ENCODE data around the gene SPHK1.
A peak's percentile ranks its signal among the peaks of the same experiment; 100 is the strongest.

Gene SPHK1

GRCh38 chr17:76363107-76363842 is 21.1 kb upstream of the SPHK1 start:
- DNase-seq (ENCODE audit: low spot score): no peak

DNA sequence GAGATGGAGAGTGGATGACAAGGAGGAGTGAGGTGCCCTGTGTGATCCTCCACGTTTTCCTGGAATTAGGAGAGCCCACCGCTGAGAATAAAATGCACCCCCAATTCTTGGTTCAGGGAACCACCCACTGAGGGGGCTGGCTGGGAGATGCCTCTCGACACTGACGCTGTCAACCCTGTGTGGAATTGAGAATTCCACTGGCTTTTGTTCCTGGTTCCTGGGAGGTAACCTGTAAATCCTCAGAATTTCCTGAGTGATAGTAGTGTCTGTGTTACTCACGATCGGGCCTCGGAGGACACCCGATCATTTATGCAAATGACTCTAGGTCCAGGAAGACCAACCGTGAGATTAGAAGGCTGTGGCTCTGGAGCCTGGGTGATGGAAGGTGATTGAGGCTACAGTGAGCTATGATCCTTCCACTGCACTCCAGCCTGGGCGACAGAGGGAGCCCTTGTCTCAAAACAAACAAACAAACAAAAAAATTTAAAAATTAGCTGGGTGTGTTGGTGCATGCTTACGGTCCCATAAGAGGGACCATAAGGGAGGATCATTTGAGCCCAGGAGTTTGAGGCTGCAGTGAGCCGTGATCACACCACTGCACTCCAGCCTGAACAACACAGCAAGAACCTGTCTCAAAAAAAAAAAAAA is 19.0 kb upstream of the SPHK1 start:
- no peak for DNase-seq (ENCODE audit: low spot score)

GRCh38 chr17:76366247-76366646 is 18.2 kb upstream of the SPHK1 start:
- DNase-seq (ENCODE audit: low spot score): no peak

- DNase-seq (ENCODE audit: low spot score): no peak
Observed at GRCh38 chr17:76367642-76368041, 16.8 kb upstream of the SPHK1 start.

DNA sequence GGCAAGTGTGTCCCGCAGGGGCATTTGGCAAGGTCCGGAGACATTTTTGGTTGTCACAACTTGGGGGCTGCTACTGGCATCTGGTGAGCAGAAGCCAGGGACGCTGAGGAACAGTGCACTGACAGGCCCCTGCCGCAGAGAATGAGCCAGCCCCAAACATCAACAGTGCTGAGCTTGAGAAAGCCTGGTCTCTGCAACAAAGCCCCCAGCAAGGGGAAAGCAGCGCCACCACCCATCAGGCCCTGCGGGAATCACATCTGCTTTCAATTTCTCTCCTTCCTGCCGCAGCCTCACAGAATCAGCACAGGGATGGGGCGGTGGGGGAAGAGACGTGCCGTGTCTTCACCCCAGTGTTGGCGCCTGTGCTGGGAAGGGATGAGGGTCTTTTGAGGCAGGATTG is 15.9 kb upstream of the SPHK1 start:
- no peak for DNase-seq (ENCODE audit: low spot score)

GRCh38 chr17:76369379-76369778 is 15.0 kb upstream of the SPHK1 start:
- no peak for DNase-seq (ENCODE audit: low spot score)

GRCh38 chr17:76369804-76370203 is 14.6 kb upstream of the SPHK1 start:
- DNase-seq (ENCODE audit: low spot score): no peak

DNA sequence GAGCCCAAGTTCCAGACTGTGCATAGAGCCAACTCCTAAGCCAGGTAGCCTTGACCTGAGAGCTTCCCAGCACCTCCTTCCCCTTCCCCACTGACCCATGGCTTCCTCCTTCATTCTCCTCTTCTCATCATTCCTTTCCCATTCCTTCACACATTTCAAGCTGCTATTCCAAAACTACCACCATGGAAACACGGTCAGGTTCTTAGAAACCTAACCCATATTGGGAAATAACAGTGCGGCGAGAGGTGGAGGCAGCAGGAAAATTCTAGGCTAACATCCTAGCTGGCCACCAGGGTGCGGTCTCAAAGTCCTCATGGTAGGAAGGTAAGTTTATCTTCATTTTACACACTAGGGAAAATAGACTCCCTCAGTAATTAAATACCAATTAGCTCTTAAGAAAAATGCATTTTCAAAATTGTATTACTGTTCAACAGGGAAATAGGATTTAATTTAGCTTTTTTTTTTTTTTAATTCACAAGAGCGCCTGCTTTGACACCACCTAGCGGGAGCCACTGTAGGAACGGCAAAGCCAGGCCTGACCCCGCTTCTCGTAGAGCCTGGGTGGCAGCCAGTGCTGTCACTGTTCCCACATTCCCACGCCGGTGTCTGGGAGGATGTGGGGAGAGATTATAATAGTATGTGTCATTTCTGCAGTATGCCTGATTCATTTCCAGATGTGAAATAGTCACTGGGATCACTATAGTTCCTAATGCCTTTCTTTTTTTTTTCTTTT is 14.0 kb upstream of the SPHK1 start:
- no peak for DNase-seq (ENCODE audit: low spot score)

GRCh38 chr17:76371656-76372628 is 12.5 kb upstream of the SPHK1 start:
- no peak for DNase-seq (ENCODE audit: low spot score)

GRCh38 chr17:76376318-76377133 is 7.9 kb upstream of the SPHK1 start:
- no peak for DNase-seq (ENCODE audit: low spot score)

DNA sequence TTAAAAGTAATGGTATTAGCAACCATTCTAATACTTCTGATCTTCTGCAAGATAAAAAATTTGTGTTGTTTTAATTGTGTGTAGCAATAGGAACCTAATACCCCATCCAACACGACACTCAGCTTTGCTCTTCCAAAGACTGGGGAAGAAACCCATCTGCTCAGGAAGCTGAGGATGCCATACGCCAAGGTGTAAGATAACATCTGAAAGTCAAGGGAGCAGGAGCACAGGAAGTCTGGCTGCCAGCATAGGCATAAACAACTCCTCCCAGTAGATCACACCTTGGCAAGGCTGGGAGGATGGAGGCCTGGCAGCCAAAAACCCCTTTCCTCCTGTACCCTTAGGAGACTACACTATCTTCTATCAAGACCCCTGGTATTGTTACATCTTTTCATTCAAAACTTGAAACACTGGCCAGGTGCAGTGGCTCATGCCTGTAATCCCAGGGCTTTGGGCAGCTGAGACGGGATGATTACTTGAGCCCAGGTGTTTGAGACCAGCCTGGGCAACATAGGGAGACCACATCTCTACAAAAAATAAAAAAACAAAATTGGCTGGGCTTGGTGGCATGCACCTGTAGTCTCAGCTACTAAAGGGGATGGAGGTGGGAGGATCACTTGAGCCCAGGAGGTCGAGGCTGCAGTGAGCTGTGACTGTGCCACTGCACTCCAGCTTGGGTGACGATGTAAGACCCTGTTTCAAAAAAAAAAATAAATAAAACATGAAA is 5.7 kb upstream of the SPHK1 start:
- DNase-seq (ENCODE audit: low spot score): no peak

DNA sequence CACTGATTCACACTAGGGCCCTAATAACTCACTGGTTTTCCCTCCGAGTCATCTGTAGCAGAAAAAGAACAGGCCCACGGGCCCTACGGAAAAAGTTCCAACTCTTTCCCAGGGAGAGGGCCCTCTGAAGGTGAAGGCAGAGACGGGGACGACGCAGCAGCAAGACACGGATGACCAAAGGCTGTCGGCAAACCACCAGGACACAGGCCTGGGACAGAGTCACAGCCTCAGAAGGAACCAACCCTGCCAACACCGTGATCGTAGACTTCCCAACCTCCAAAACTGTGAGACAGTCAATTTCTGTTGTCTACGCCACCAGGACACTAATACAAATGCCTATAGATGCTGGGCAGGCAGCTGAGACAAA is 5.2 kb upstream of the SPHK1 start:
- no peak for DNase-seq (ENCODE audit: low spot score)

GRCh38 chr17:76379646-76380376 is 4.6 kb upstream of the SPHK1 start:
- no peak for DNase-seq (ENCODE audit: low spot score)

DNA sequence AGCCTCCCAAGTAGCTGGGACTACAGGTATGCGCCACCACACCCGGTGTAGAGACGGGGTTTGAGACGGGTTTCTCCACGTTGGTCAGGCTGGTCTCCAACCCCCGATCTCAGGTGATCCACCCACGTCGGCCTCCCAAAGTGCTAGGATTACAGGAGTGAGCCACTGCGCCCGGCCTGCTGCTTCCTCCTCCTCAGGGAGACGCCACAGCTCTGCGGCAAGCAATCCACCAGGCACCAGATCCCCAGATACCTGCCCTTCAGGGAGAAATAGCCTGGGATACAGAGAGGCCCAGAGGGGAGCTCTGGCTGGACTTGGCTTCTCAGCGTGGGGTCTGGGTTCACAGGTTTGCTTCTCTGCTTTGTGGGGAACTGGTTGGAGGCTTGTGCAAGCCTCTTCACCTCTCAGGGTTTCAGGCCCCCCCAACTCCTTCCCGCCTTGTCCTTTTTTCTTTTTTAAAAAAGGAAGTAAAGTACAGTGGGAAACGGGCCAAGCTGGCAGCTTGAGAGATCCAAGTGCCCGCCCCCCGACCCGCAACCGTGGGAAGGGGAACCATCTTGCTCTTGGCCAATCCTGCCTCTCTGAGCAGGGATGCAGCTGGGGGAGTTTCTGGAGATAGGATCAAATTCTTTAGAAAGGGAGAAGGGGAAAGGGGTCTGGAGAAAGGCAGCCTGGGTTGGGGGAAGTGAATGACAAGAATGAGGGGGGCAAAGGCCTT is 2.6 kb upstream of the SPHK1 start:
- no peak for DNase-seq (ENCODE audit: low spot score)

- DNase-seq (ENCODE audit: low spot score): peak; percentile 52
Observed at GRCh38 chr17:76382351-76382802, 2.0 kb upstream of the SPHK1 start.

GRCh38 chr17:76382803-76383545 is 1.4 kb upstream of the SPHK1 start:
- DNase-seq (ENCODE audit: low spot score): peak; percentile 37

GRCh38 chr17:76383546-76384221 is 725 bp upstream of the SPHK1 start:
- DNase-seq (ENCODE audit: low spot score): peak; percentile 54
